NT2/D1 (cell line): ENCODE data around the gene EIF2S3B.

Experiments used
- DNase-seq: peaks from one replicate; pipeline ENCODE4 v3.0.0-alpha.2; 2011; ENCODE audit warnings: low read depth, low spot score
- H3K27me3 ChIP-seq: 2 replicates; pipeline ENCODE4 v1.6.0; 2011; ENCODE audit warnings: mild to moderate bottlenecking; ENCODE audit not compliant: insufficient read length, insufficient read depth
- H3K36me3 ChIP-seq: 2 replicates; pipeline ENCODE4 v1.6.1; 2011; ENCODE audit warnings: mild to moderate bottlenecking, low read length, mixed read lengths; ENCODE audit not compliant: insufficient read depth, insufficient read length
- H3K4me1 ChIP-seq: 2 replicates; pipeline ENCODE4 v1.5.1; 2011; ENCODE audit not compliant: insufficient read depth, insufficient read length
- H3K4me3 ChIP-seq: 2 replicates; pipeline ENCODE4 v1.5.1; 2011; ENCODE audit warnings: low read depth; ENCODE audit not compliant: insufficient read length
- H3K9ac ChIP-seq: 2 replicates; pipeline ENCODE4 v1.6.0; 2011; ENCODE audit warnings: low read depth; ENCODE audit not compliant: insufficient read length
- H3K9me3 ChIP-seq: 2 replicates; pipeline ENCODE4 v1.5.1; 2011; ENCODE audit warnings: mild to moderate bottlenecking, low read length; ENCODE audit not compliant: insufficient read depth
- SUZ12 ChIP-seq: IDR thresholded peaks from 2 replicates; pipeline ENCODE4 v1.6.1; 2011; ENCODE audit not compliant: insufficient read length, insufficient read depth; ENCODE audit errors: extremely low read depth
- YY1 ChIP-seq: IDR thresholded peaks from 2 replicates; pipeline ENCODE4 v1.6.1; 2011; ENCODE audit not compliant: insufficient read length, insufficient read depth
- ZNF274 ChIP-seq: IDR thresholded peaks from 2 replicates; pipeline ENCODE4 v1.6.1; 2011; ENCODE audit warnings: mild to moderate bottlenecking, low read depth, low read length

Gene EIF2S3B

GRCh38 chr12:10497602-10498001 lies 8.1 kb upstream of the EIF2S3B start:
- TF ChIP-seq SUZ12 (no peak), YY1 (no peak), ZNF274 (no peak)
- H3K36me3 ChIP-seq: no peaks in the 10 kb centered on the region
- no peaks in the 10 kb centered on the region for H3K4me1 ChIP-seq
- no peaks in the 10 kb centered on the region for H3K27me3 ChIP-seq
- no peak overlapping the region for H3K4me3 ChIP-seq
- H3K9me3 ChIP-seq: no peaks in the 10 kb centered on the region
- DNase-seq: no peak
- no peak overlapping the region for H3K9ac ChIP-seq

GRCh38 chr12:10498042-10498441 lies 7.6 kb upstream of the EIF2S3B start:
- DNase-seq: no peak
- Histone ChIP-seq H3K9me3 (no peaks in the 10 kb centered on the region), H3K4me1 (no peaks in the 10 kb centered on the region), H3K9ac (no peak overlapping the region), H3K27me3 (no peaks in the 10 kb centered on the region), H3K36me3 (no peaks in the 10 kb centered on the region), H3K4me3 (no peak overlapping the region)
- TF ChIP-seq ZNF274: no peak
- TF ChIP-seq YY1: no peak
- no peak for TF ChIP-seq SUZ12

- H3K36me3 ChIP-seq: no peaks in the 10 kb centered on the region
- no peak overlapping the region for H3K9ac ChIP-seq
- H3K4me3 ChIP-seq: no peak overlapping the region
- no peaks in the 10 kb centered on the region for H3K27me3 ChIP-seq
- no peaks in the 10 kb centered on the region for H3K4me1 ChIP-seq
- H3K9me3 ChIP-seq: no peaks in the 10 kb centered on the region; the same call in 1 of the 2 replicates
- DNase-seq: no peak
- no peak for TF ChIP-seq YY1
Observed at GRCh38 chr12:10501030-10501429, 4.7 kb upstream of the EIF2S3B start.

- TF ChIP-seq ZNF274: no peak
- TF ChIP-seq SUZ12: no peak
- no peak for TF ChIP-seq YY1
- H3K9me3 ChIP-seq: no peaks in the 10 kb centered on the region; the same call in 1 of the 2 replicates
- no peaks in the 10 kb centered on the region for H3K4me1 ChIP-seq
- H3K36me3 ChIP-seq: no peaks in the 10 kb centered on the region
- no peak overlapping the region for H3K9ac ChIP-seq
- no peaks in the 10 kb centered on the region for H3K27me3 ChIP-seq
- no peak for DNase-seq
- H3K4me3 ChIP-seq: no peak overlapping the region
Observed at GRCh38 chr12:10503460-10503859, 2.2 kb upstream of the EIF2S3B start.

GRCh38 chr12:10511756-10512355 lies 6.2 kb downstream of the EIF2S3B start:
- no peak for DNase-seq
- no peak for TF ChIP-seq ZNF274
- TF ChIP-seq SUZ12: no peak
- TF ChIP-seq YY1: no peak

GRCh38 chr12:10512798-10513197 lies 7.1 kb downstream of the EIF2S3B start:
- no peaks in the 10 kb centered on the region for H3K36me3 ChIP-seq
- no peaks in the 10 kb centered on the region for H3K9me3 ChIP-seq
- no peak for TF ChIP-seq YY1
- TF ChIP-seq SUZ12: no peak
- no peak for TF ChIP-seq ZNF274
- H3K27me3 ChIP-seq: no peaks in the 10 kb centered on the region
- no peak overlapping the region for H3K4me3 ChIP-seq
- H3K4me1 ChIP-seq: no peaks in the 10 kb centered on the region
- DNase-seq: no peak
- H3K9ac ChIP-seq: no peak overlapping the region

More at GRCh38 chr12:10511756-10512355, 6.2 kb downstream of the EIF2S3B start:
- no peak overlapping the region for H3K9ac ChIP-seq
- H3K27me3 ChIP-seq: no peaks in the 10 kb centered on the region
- H3K36me3 ChIP-seq: no peaks in the 10 kb centered on the region
- H3K9me3 ChIP-seq: no peaks in the 10 kb centered on the region
- no peak overlapping the region for H3K4me3 ChIP-seq
- H3K4me1 ChIP-seq: no peaks in the 10 kb centered on the region

GRCh38 chr12:10521555-10521954 lies 15.9 kb downstream of the EIF2S3B start:
- no peaks in the 10 kb centered on the region for H3K4me1 ChIP-seq
- TF ChIP-seq ZNF274 (no peak), SUZ12 (no peak), YY1 (no peak)
- H3K9me3 ChIP-seq: peaks cover 4% of the 10 kb centered on the region; the same call in 1 of the 2 replicates
- no peak overlapping the region for H3K9ac ChIP-seq
- no peak overlapping the region for H3K4me3 ChIP-seq
- H3K36me3 ChIP-seq: no peaks in the 10 kb centered on the region
- H3K27me3 ChIP-seq: no peaks in the 10 kb centered on the region
- DNase-seq: no peak

GRCh38 chr12:10528174-10528953 lies 22.7 kb downstream of the EIF2S3B start:
- TF ChIP-seq SUZ12 (no peak), ZNF274 (no peak), YY1 (no peak)
- no peak for DNase-seq
- Histone ChIP-seq H3K36me3 (no peaks in the 10 kb centered on the region), H3K4me3 (no peak overlapping the region), H3K9me3 (peaks cover 4% of the 10 kb centered on the region; the same call in 1 of the 2 replicates), H3K9ac (no peak overlapping the region), H3K4me1 (no peaks in the 10 kb centered on the region), H3K27me3 (no peaks in the 10 kb centered on the region)
